HFFc6 (cell line): Measurements from ENCODE around the gene NTNG1. TPM values are rescaled to one million over a fixed set of nuclear protein-coding genes. Genes with fewer than 3 reads are reported as not detected.
"Not testable (repeated sequence)": the region's sequence is repeated elsewhere in the genome, so short reads cannot be mapped to it uniquely, and the experiment has no call there.

ENCODE experiments used
- DNase-seq: peaks from one replicate; pipeline ENCODE4 v3.0.0-alpha.2; 2018
- H3K27ac Mint-ChIP-seq: 2 replicates; pipeline ENCODE4 v1.8.0; 2020; ENCODE audit warnings: mild to moderate bottlenecking, mixed read lengths
- H3K27me3 Mint-ChIP-seq: 2 replicates; pipeline ENCODE4 v1.8.0; 2021; ENCODE audit warnings: mild to moderate bottlenecking, moderate library complexity, mixed read lengths; ENCODE audit not compliant: insufficient read depth
- H3K36me3 Mint-ChIP-seq: 2 replicates; pipeline ENCODE4 v1.8.0; 2021; ENCODE audit warnings: low read depth, mixed read lengths
- H3K4me1 Mint-ChIP-seq: 2 replicates; pipeline ENCODE4 v1.8.0; 2020; ENCODE audit warnings: low read depth, mixed read lengths
- H3K4me3 Mint-ChIP-seq: 2 replicates; pipeline ENCODE4 v1.8.0; 2020; ENCODE audit warnings: mild to moderate bottlenecking, moderate library complexity, mixed read lengths
- H3K9me3 Mint-ChIP-seq: 2 replicates; pipeline ENCODE4 v1.8.0; 2020; ENCODE audit warnings: mild to moderate bottlenecking, mixed read lengths
- CTCF ChIP-seq: fragments of 200-600 bp; sonication (generic); IDR thresholded peaks from 2 replicates; pipeline ENCODE4 v1.5.0; 2021; ENCODE audit warnings: antibody characterized with exemption, mild to moderate bottlenecking
- total RNA-seq, 6 experiments: library from RNA; stranded (reverse); fragmentation: NEBNext Ultra II Directional; extraction: Animal tissue kit (Norgen Biotek cat#: 25700); gene quantifications; 2 replicates in 1 of 6; 3 replicates in 5 of 6; pipeline ENCODE4 v1.2.3, GENCODE V29; 2021

Gene NTNG1
- total RNA-seq, 6 experiments from 2014 or later = 1.3 to 8.0 (median 2.2) TPM

- Mint-ChIP-seq H3K27ac (no peak overlapping the region), H3K9me3 (peaks cover 22% of the 10 kb centered on the region), H3K36me3 (peaks cover 5% of the 10 kb centered on the region; the same call in 1 of the 2 replicates), H3K4me1 (no peaks in the 10 kb centered on the region), H3K27me3 (no peaks in the 10 kb centered on the region), H3K4me3 (no peak overlapping the region)
- no peak for TF ChIP-seq CTCF
- peak; percentile 8 for DNase-seq
These were observed 88.0 kb downstream of the NTNG1 start for GRCh38 chr1:107228704-107229371.

GRCh38 chr1:107229711-107230110 lies 88.9 kb downstream of the NTNG1 start:
- H3K4me1 Mint-ChIP-seq = no peaks in the 10 kb centered on the region
- DNase-seq = no peak
- no peak overlapping the region for H3K27ac Mint-ChIP-seq
- H3K27me3 Mint-ChIP-seq = no peaks in the 10 kb centered on the region
- peaks cover 5% of the 10 kb centered on the region; the same call in 1 of the 2 replicates for H3K36me3 Mint-ChIP-seq
- peaks cover 22% of the 10 kb centered on the region for H3K9me3 Mint-ChIP-seq
- TF ChIP-seq CTCF = no peak
- no peak overlapping the region for H3K4me3 Mint-ChIP-seq

- Mint-ChIP-seq H3K27ac (no peak overlapping the region), H3K36me3 (peaks cover 5% of the 10 kb centered on the region; the same call in 1 of the 2 replicates), H3K9me3 (peaks cover 22% of the 10 kb centered on the region), H3K27me3 (no peaks in the 10 kb centered on the region), H3K4me3 (no peak overlapping the region), H3K4me1 (no peaks in the 10 kb centered on the region)
- TF ChIP-seq CTCF = no peak
- no peak for DNase-seq
These were observed 89.3 kb downstream of the NTNG1 start for GRCh38 chr1:107230121-107230520.

- no peak for TF ChIP-seq CTCF
- DNase-seq = no peak
- H3K4me3 Mint-ChIP-seq = no peak overlapping the region
- no peak overlapping the region for H3K27ac Mint-ChIP-seq
- no peaks in the 10 kb centered on the region for H3K27me3 Mint-ChIP-seq
- peaks cover 12% of the 10 kb centered on the region for H3K36me3 Mint-ChIP-seq
- H3K4me1 Mint-ChIP-seq = no peaks in the 10 kb centered on the region
- H3K9me3 Mint-ChIP-seq = peaks cover 27% of the 10 kb centered on the region
These were observed 90.5 kb downstream of the NTNG1 start for GRCh38 chr1:107231291-107231690.

GRCh38 chr1:107232426-107232825 lies 91.6 kb downstream of the NTNG1 start:
- H3K9me3 Mint-ChIP-seq = peaks cover 26% of the 10 kb centered on the region
- no peaks in the 10 kb centered on the region for H3K27me3 Mint-ChIP-seq
- no peak overlapping the region for H3K27ac Mint-ChIP-seq
- TF ChIP-seq CTCF = no peak
- H3K4me1 Mint-ChIP-seq = no peaks in the 10 kb centered on the region
- no peak for DNase-seq
- H3K4me3 Mint-ChIP-seq = no peak overlapping the region
- peaks cover 20% of the 10 kb centered on the region for H3K36me3 Mint-ChIP-seq

- not testable (repeated sequence) for H3K4me3 Mint-ChIP-seq, H3K27ac Mint-ChIP-seq, DNase-seq, H3K4me1 Mint-ChIP-seq, H3K27me3 Mint-ChIP-seq
- peaks cover 27% of the 10 kb centered on the region for H3K9me3 Mint-ChIP-seq
- peaks cover 20% of the 10 kb centered on the region for H3K36me3 Mint-ChIP-seq
These were observed 95.9 kb downstream of the NTNG1 start for GRCh38 chr1:107236760-107237159.
